ENCODE results near the gene CNTNAP2.

GRCh38 chr7:147519062-147519461 is 1402.5 kb downstream of the CNTNAP2 start:
- TF ChIP-seq POLR2AphosphoS5 (IDR thresholded peaks at IDR 0.05; ENCODE audit: borderline replicate concordance, low read depth, low read length) (no peak), EZH2 (IDR thresholded peaks at IDR 0.05) (no peak), FOXP2 (optimal IDR thresholded peaks at IDR 0.05; ENCODE audit: control extremely low read depth, extremely low read length, insufficient read depth) (no peak)
